ENCODE data around the gene CEP95.

The CEP95 gene

DNA sequence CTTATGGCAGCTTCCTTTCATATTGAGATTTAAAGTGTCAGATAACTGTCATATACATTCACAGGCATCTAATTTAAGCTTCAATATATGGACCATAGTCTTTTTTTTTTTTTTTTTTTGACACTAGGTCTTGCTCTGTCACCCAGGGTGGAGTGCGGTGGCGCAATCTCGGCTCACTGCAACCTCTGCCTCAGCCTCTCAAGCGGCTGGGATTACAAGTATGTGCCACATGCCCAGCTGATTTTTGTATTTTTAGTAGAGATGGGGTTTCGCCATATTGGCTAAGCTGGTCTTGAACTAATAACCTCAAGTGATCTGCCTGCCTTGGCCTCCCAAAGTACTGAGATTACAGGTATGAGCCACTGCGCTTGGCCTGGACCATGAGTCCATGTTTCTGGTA lies 13.6 kb downstream of the CEP95 start:
- DNase-seq: no peak

DNA sequence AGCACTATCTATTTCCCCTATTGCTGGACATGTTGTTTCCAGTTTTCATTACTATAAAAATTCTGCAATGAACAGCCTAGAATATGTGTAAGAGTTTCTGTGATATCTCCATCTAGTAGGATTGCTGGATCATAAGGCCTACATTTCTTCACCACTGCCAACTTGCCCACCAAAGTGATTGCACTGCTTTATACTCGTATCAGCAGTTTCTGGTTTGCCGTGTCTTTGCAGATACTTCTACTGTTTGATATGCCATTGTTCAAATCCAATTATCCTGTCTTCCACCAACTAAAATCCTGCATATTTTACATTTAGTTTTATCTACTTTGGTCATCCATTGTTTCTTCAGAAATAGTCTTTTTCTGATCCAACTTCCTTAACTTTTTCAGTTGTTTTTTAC lies 21.1 kb downstream of the CEP95 start:
- no peak for DNase-seq

DNA sequence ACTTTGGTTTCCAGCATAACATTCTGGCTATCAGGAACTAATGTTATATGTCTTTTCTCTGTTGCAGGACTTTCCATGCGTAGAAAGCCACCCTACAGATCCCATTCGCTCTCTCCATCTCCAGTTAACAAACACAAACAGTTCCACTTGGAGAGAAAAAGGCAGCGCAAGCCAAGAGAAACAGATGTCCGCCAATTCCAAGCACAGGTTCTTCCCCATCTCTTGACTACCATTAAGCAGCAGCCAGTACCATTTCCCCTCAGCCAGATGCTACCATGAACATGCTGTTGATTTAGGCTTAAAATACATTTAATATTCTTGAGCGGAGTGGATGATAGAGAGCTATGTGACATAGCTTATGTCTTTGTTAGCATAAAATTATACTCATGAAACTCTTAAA lies 22.4 kb downstream of the CEP95 start:
- no peak for DNase-seq

DNA sequence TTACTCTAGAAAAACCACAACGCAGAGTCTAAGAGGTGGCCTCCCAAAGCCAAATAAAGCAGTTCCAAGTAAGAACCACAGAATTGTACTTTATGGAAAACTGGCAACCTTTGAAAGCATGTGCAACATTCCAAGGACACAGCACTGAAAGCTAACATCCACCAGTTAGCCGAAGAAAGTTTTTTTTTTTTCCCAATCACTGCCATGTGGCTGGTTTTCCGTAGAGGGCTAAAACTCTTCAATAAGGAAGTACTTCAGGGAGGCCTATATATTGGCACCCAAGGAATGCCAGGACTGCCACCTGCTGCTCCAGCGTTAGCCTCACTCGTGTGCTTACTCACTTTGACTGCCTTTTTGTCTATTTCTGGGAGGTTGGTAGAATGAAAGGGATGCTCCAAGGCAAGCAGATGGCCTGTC lies 25.2 kb downstream of the CEP95 start:
- no peak for DNase-seq

DNA sequence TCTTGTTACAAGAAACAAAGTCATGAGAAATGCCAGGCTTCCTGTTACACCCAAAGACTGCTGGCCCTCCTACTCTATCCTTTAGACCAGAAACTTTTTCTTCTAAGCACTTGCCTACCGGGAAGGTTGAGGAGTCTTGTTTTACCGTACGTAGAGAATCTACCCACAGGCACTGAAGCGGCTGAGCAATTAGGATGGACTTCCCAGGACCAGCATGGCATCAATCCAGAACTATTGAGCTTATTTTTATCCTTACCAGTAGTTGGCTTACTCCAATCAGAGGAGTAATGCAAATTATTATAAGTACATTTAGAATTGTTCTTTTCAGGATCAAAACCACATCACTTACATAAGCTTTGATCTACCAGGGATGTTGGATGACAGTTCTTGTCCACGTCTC lies 25.6 kb downstream of the CEP95 start:
- no peak for DNase-seq

DNA sequence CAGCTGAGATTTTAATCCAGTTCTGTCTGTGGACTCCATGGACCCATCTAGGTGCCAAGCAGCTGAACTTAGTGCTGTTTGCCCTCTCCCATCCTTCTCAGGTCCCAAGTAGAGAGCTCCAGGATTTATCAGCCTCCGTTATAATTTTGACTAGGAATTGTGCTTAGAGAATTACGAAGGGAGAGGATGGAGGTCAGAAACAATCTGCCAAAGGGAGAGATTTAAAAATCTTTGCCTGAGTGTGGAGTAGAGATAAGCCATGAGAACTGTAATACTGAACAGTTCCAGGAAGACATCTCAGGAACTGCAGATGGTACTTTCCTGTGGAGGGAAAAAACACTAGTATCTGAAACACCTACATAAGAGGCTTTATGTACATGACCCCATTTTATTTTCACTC lies 27.0 kb downstream of the CEP95 start:
- DNase-seq: no peak

DNA sequence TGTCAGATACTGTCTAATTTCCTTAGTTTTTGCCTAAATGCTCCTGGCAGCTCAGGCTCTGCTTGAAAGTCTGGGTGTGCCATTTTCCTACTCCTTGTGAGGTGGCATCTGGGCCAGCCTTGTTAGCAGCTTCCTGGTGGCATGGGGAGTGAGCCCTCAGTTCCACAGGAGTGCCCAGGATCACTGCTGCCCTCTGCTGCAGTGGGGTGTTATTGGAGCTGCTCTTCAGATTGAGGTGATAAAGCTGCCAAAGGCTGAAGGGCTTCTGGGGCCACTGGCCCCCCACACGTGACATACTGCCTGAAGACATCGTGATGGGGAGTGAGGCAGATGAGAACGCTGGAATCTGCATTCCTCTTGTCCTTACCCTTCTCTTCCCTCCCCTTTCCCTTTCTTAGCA lies 27.4 kb downstream of the CEP95 start:
- no peak for DNase-seq

DNA sequence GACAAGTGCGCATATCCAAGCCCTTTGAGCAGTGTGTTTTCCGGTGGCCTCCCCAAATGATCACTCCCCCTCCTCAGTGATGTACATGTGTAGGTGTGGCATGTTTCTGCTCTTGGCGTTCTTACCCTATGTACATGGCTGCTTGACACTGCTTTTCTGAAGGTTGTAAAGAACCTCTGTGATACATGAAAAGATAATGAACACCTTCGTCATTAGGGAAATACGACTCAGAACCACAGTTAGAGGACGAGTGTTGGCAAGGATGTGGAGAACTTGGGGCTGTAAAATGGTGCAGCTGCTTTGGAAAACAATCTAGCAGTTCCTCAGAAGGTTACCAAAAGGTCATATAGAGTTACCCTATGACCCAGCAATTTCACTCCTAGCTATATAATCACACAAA lies 28.6 kb downstream of the CEP95 start:
- DNase-seq: no peak

DNA sequence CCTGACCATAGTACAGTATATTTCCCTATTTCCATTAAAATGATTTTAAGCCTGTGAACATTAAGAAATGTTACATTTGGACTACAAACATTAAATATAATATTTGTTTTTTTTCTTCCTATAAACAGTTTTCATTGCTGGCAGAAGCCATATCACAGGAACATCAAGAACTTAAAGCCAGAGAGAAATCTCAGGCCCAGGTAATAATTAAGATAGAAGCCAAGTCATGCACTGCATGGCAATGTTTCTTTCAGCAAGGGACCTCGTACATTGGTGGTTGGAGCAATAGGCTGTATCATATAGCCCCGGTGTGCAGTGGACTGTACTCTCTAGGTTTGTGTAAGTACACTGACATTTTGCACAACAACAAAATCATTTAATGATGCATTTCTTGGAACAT lies 30.1 kb downstream of the CEP95 start:
- no peak for DNase-seq

DNA sequence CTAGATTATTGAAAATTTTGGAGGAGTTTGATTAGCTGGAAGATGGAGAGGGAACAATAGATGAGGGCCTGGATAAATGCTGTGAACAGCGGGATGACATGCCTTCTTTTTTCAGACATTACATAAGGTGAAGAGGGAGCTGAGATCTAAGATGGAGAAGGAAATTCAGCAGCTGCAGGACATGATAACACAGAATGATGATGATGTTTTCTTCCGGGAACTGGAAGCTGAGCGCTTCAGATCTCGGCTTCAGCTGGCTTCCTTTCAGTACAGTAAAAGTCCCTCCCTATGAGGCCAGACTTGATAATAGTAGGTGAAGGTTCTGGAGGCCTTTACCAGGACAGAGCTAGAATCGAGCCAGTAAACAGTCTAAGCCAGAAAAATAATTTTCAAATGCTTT lies 30.7 kb downstream of the CEP95 start:
- no peak for DNase-seq

DNA sequence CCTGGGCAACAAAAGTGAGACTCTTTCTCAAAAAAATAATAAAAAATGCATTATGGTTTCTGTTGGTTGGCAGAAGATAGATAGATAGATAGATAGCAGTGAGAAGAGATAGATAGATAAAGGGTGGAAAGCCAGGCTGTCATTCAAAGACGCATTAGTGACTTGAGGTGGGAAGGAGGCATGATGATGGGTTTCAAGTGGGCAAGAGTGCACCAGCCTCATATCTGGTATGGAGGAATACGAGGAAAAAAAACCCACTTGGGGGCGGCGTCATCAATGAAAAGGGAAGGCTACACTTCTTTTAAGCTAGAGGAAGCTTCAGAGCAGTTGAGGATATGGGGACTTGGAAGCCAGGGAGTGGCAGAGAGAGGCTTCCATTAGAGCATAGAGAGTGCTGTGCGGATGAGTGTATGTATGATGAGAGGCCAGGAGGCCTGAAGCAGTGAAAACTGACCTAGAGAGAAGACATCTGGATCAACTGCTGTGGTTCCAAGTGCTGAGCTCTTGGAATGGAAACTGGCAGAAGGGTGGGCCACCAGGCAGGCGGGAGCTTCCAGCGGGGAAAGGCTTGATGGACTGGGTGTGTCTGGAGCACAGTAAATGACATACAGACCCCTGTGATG lies 31.8 kb downstream of the CEP95 start:
- DNase-seq: no peak

DNA sequence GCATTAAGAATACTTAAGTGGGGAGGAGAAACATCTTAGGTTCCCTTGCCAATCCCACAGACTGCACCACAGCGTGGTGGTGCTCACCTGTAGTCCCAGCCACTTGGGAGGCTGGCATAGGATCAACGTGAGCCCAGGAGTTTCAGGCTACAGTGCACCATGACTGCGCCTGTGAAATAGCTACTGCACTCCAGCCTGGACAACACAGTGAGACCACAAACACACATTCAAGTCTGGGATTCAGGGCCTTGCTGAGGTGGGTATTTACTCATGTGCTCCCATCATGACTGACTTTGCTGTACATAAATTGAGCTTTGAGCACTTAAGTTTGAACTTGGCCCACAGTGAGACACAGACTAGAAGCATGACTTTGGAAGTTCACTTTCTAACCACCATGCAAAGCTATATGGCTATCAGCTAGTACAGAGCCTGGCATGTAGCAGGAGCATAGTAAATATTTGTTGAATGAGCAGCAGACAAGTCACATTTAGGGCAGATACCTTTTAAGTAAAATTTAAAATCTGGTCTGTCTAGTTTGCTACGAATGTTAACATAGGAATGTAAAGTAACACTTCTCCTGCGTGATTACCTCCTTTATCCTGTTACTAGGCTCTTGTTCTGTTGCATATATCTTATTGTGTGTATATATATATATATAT lies 33.5 kb downstream of the CEP95 start:
- no peak for DNase-seq

DNA sequence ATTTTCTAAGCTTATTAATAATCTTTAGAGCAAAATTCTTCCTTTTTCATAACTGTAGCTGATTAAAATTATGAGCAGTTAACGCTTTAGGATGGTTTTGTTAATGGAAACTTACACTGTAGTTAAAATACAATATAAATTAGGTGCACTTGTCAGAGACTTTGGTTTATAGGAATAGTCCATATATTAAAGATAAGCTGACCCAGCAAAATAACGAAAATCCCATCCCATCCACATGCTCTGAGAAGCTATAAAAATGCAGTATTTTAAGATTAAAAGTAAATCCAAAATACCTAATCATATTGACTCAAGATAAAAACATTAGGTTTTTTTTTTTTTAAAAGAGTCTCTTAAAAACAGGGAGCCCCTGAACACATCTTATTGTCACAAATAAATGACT lies 38.0 kb downstream of the CEP95 start:
- DNase-seq: no peak

DNA sequence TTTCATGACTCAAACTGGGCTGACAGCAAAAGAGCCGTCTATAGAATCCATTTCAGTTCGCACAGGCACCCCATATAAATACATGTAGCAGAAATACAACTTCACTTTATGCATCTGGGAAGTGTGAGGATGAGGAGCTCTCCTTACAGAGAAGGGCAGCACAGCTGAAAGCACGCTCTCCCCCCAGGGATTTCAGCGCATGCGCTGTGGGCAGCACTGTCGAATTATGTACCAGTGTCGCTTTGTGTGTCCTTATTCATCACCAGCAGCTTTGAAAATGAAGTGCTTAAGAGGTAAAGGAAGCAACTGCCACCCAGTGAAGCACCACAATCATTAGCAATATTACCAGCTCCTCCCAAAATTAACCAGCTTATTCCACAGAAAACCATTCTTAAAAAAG lies 39.9 kb downstream of the CEP95 start:
- no peak for DNase-seq

DNA sequence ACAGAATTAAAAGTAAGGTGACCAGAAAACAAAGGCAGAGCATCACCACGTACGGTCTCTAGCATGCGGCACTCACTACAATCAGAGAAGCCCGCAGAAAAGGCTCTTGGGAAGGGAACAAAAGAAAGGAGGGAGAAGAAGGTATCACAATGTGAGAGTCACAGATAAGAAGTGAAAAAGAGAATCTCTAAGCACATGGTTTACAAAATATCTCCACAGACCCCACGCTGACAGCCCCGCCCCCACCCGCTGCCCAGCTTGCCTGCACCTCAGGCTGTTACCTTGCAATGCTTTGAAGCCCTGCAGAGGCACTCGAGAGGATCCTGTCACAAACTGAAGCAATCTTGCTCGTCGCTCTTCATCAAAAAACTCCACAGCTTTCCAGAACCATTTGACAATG lies 40.5 kb downstream of the CEP95 start:
- no peak for DNase-seq

DNA sequence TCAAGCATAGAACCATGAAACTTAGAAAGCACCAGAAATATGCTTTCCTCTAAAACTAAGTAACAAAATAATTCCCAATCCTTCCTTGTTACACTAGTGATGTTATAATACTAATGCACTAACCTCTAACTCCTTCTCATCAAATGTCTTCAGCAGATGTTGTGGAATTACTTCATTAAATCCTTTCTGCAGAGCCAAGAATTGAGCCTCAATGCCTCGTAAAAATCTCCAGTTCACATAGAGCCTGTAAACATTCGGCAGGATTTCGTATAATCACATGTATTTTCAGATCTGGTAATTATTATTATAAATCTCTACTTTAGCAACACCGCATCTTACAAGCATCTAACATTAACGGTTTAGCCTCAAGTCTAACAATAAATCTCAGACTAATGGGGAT lies 44.7 kb downstream of the CEP95 start:
- DNase-seq: no peak

DNA sequence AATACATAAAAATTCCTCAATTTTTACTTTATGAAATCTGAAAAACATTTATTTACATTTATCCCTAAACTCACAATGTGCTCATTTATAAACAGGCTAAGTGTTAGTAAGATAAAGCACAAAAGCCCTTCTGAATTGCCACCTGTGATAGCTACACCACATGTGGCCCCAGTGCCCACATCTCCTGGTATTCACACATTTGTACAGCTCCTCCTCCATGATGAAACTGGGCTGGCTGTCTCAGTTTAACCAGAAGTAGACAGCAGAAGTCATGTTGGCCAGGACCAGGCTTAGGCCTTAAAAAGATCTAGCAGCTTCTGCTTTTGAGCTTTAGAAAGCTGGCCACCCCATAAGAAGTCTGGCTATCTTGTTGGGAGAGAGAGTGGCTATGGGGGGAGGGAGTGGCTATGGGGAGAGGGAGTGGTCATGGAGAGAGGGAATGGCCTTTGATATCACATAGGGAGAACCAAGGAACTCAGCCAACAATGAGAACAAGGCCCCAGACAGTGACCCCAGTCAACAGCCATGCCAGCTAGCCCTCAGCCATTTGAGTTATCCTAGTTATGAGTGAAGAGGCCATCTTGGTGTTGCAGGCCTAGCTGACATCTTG lies 47.4 kb downstream of the CEP95 start:
- DNase-seq: no peak

DNA sequence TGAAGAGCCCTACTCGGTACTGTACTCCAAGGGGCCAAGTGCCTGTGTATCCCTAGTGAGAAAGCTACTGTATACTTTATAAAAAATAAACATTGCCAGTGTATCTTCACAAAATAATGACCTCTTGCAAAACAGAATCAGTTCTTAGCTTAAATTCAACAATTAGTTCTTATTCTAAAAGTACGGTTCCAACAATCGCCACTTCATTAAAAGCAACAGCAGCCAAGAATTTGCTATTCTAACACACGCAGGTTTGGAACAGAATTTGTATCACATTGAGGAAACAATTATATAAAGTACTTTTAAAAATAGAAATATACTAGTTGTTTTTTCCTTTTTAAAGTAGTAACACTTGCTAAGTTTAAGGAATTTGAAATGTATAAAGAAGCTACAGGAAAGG lies 48.5 kb downstream of the CEP95 start:
- DNase-seq: no peak

DNA sequence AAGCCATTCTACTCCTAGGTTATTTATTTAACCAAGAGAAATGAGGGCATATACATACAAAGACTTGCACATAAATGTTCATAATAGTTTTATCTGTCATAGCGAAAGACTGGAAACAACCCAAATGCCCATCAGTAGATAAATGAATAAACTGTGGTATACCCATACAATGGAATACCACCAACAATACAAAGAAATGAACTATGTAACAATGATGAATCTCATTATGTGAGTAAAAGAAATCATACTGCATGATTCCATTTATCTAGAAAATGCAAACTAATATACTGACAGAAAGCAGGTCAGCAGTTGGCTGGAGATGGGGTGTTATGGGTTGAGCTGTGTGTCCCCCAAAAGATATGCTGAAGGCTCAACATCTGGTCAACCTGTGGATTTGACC lies 57.3 kb downstream of the CEP95 start:
- no peak for DNase-seq

DNA sequence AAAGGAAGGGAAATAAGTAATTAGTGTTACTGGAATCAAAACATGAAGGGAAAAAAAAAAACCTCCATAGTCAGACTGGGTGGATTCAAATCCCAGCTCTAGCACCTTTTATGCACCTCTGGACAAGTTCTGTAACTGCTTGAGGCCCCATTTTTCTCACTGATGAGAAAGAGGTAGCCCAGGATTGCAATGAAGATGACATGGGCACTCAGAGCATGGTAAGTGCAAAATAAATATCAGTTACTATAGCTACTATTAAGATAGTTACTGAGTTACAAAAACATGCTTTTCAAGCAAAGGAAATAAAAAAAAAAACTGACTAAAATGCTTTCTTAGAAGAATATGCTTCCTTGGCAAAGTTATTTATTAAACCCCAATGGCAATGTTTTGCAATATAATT lies 58.8 kb downstream of the CEP95 start:
- no peak for DNase-seq

DNA sequence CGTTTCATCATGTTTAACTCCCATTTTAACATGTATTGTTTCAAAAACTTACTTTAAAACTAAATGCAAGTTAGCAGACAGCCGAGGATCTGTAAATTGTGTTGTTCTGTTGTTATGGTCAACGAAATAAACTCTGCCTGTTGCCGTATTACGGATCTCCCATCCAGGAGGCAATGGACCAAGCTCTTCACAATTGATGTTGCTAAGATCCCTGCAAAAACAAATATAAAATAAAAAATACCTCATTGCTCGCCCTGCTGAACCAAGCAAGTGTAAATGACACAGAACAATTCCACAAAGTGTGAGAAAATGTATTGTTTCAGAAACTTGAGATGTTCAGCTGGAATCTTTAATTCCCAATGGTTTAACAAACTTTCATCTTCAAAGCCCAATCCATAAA lies 65.0 kb downstream of the CEP95 start:
- DNase-seq: no peak

DNA sequence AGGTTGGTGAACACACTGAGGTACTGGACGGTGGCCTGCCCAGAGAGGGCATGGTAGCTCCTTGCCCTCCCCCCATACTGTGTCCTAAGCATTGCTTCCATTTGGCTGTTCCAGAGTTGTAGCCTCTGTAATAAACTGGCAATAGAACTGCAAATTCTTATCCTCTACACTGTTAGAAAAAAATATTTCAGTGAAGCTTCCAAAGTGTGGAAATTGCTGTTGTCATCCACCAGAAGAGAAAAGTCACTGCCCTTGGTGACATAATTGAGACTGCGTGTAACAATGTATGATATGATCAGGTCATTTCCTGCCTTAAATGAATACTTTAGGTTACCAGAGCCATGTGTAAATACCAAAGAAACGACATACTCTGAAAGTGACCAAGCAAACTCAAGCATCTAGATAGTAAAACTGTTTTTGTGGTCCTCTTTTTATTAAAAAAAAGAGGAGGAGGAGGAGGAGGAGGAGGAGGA lies 65.9 kb downstream of the CEP95 start:
- DNase-seq: no peak

DNA sequence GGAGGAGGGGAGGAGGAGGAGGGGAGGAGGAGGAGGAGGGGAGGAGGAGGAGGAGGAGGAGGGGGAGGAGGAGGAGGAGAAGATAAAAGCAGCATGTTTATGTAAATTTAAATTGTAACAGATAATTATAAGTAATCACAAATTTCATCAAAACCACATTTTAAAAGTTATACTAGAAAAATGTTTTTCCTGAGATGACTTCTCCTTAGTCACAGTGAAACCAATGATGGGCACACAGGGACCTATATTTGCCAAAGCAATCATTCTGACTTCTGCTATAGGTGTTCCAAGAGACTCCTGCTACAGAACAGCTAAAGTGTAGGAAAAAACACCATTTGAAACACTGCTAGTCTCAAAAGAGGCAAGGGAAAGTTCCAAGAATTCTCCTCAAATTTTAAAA lies 66.4 kb downstream of the CEP95 start:
- DNase-seq: no peak

DNA sequence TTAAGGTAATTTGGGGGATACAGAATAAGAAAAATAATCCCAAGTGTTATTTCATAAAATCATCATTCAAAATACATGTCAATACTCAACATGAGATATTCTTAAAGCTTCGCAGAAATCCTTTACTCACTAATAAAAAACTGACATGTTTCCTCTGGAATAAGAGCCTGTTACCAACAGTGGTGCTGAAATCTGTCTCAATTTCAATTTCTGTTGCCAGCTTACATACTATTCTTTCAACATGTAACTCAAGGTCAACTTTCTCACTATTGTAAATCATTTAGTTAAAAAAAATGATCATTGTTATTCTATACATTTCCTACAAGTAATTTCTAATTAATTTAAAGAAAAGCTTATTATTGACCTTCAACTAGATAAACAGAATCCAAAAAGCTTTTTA lies 67.9 kb downstream of the CEP95 start:
- DNase-seq: no peak

DNA sequence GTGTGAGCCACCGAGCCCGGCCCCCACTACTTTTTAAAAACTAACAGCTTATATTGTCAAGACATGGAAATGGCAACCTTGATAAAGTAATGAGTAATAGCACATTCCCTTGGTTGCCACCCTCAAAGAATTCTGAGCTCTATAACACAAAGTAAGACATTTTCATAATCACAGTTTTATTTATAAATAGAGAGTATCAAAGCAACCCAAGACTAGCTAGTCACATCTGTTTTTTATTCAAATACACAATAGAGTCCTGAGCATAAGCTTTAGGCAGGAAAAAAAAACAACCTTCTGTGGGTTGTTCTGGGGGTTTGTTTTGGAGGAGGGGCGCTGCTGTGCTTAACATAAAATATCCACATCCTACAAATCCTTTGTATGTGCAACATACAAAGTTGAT lies 68.7 kb downstream of the CEP95 start:
- no peak for DNase-seq

Data from activated CD4-positive, alpha-beta T cell treated with anti-CD3 and anti-CD28 coated beads, Interleukin-2, amount 50 U/mL, for 1 hour (primary cell).